ENCODE measurements around the gene TAF11L7. TPM values are rescaled to one million over a fixed set of nuclear protein-coding genes. Genes with fewer than 3 reads are reported as not detected.

TAF11L7 gene
- not detected in 2 replicates for total RNA-seq

DNA sequence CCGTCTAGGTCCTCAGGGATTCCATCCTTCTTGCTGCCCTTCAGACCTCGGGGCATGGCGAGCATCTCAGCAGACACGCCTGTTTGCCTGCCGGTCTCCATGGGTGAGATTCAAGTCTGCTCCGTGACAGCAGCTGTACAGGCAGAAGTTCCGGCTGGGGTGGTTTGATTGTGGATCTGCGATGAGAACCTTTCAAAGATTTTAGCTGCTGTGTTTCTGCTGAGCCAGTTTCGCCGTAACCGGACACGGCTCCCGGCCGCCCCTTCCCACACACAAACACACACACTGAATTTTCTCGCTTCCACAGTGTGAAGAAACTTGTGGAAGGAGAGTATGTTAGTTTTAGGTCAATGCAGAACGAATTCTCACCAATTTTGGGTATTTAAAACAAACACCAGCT, at the start of gene TAF11L7:
Gene TAF11L7 (minus strand): TSS at position 101 of the 400 bp plus-strand sequence.

DNA sequence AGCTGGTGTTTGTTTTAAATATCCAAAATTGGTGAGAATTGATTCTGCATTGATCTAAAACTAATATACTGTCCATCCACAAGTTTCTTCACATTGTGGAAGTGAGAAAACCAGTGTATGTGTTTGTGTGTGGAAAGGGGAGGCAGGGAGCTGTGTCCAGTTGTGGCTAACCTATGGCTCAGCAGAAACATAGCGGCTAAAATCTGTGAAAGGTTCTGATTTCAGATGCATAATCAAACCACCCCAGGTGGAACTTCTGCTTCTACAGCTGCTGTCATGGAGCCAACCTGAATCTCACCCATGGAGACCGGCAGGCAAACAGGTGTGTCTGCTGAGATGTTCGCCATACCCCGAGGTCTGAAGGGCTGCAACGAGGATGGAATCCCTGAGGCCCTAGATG, 48.6 kb upstream of the TAF11L7 start, which contains the start of gene TAF11L14:
Gene TAF11L14 (plus strand): TSS at position 301 of the 400 bp plus-strand sequence.

DNA sequence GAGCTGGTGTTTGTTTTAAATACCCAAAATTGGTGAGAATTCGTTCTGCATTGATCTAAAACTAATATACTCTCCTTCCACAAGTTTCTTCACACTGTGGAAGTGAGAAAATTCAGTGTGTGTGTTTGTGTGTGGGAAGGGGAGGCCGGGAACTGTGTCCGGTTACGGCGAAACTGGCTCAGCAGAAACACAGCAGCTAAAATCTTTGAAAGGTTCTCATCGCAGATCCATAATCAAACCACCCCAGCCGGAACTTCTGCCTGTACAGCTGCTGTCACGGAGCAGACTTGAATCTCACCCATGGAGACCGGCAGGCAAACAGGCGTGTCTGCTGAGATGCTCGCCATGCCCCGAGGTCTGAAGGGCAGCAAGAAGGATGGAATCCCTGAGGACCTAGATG, 46.2 kb upstream of the TAF11L7 start, which contains the start of gene TAF11L13:
Gene TAF11L13 (plus strand): TSS at position 301 of the 400 bp plus-strand sequence.

DNA sequence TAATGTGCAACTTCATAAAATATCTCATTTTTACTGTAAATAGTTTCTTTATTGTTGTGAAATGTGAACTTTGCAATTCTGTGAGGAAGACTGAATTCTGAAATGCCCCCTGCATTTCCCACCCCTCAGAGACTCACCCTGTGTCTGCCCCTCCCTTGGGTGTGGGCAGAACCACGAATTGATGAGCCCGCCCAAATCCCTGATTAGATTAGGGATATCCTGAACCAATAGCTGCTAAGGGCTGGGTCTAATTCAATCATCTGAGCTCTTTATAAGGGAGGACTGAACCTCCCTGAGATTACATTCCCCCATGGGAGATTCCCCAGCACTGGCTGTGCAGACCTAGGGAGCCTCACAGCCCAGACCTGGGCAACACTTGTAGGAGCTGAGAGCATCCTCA, 24.5 kb upstream of the TAF11L7 start, which contains the start of gene TAF11L12:
Gene TAF11L12 (plus strand): TSS at position 301 of the 400 bp plus-strand sequence.

DNA sequence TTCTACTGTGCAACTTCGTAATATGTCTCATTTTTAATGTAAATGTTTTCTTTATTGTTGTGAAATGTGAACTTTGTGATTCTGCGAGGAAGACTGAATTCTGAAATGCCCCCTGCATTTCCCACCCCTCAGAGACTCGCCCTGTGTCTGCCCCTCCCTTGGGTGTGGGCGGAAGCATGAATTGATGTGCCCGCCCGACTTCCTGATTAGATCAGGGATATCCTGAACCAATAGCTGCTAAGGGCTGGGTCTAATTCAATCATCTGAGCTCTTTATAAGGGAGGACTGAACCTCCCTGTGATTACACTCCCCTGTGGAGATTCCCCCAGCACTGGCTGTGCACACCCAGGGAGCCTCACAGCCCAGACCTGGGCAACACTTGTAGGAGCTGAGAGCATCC, 18.3 kb upstream of the TAF11L7 start, which contains the start of gene TAF11L11:
Gene TAF11L11 (plus strand): TSS at position 304 of the 400 bp plus-strand sequence.

DNA sequence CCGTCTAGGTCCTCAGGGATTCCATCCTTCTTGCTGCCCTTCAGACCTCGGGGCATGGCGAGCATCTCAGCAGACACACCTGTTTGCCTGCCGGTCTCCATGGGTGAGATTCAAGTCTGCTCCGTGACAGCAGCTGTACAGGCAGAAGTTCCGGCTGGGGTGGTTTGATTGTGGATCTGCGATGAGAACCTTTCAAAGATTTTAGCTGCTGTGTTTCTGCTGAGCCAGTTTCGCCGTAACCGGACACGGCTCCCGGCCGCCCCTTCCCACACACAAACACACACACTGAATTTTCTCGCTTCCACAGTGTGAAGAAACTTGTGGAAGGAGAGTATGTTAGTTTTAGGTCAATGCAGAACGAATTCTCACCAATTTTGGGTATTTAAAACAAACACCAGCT, 12.2 kb upstream of the TAF11L7 start, which contains the start of gene TAF11L10:
Gene TAF11L10 (minus strand): TSS at position 101 of the 400 bp plus-strand sequence.

DNA sequence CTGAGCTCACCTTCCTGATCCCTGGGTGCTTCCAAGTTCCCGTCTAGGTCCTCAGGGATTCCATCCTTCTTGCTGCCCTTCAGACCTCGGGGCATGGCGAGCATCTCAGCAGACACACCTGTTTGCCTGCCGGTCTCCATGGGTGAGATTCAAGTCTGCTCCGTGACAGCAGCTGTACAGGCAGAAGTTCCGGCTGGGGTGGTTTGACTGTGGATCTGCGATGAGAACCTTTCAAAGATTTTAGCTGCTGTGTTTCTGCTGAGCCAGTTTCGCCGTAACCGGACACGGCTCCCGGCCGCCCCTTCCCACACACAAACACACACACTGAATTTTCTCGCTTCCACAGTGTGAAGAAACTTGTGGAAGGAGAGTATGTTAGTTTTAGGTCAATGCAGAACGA, 8.7 kb upstream of the TAF11L7 start, which contains the start of gene TAF11L9:
Gene TAF11L9 (minus strand): TSS at position 140 of the 400 bp plus-strand sequence.

DNA sequence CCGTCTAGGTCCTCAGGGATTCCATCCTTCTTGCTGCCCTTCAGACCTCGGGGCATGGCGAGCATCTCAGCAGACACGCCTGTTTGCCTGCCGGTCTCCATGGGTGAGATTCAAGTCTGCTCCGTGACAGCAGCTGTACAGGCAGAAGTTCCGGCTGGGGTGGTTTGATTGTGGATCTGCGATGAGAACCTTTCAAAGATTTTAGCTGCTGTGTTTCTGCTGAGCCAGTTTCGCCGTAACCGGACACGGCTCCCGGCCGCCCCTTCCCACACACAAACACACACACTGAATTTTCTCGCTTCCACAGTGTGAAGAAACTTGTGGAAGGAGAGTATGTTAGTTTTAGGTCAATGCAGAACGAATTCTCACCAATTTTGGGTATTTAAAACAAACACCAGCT, 5.3 kb upstream of the TAF11L7 start, which contains the start of gene TAF11L8:
Gene TAF11L8 (minus strand): TSS at position 101 of the 400 bp plus-strand sequence.

Small RNA genes lying within 50 kb of the gene (small RNA-seq; reads per million reads assigned to genes)
- gene AC233724.3, result not detected
- gene AC233724.6, result not detected
- not detected for gene AC233724.7

Other genes with a start within 250 kb of the TAF11L7 start
- not detected in 2 replicates for gene TAF11L2, start 87.5 kb downstream of the TAF11L7 start, total RNA-seq
- gene TAF11L3, start 67.4 kb downstream of the TAF11L7 start, total RNA-seq, result not detected in 2 replicates
- gene TAF11L4, start 64.0 kb downstream of the TAF11L7 start, total RNA-seq, result not detected in 2 replicates
- gene TAF11L5, start 60.5 kb downstream of the TAF11L7 start, total RNA-seq, result not detected in 2 replicates
- gene TAF11L6, start 57.1 kb downstream of the TAF11L7 start, total RNA-seq, result not detected in 2 replicates
- not detected in 2 replicates for gene TAF11L8, start 5.2 kb upstream of the TAF11L7 start, total RNA-seq
- not detected in 2 replicates for gene TAF11L9, start 8.6 kb upstream of the TAF11L7 start, total RNA-seq
- not detected in 2 replicates for gene TAF11L10, start 12.1 kb upstream of the TAF11L7 start, total RNA-seq
- gene TAF11L11, start 18.4 kb upstream of the TAF11L7 start, total RNA-seq, result not detected in 2 replicates
- not detected in 2 replicates for gene TAF11L12, start 24.6 kb upstream of the TAF11L7 start, total RNA-seq
- not detected in 2 replicates for gene TAF11L13, start 46.3 kb upstream of the TAF11L7 start, total RNA-seq
- gene TAF11L14, start 48.7 kb upstream of the TAF11L7 start, total RNA-seq, result not detected in 2 replicates

All from vein endothelial cell (primary cell).